ENCODE data around the gene ANKRD65.
"Not testable (repeated sequence)": the region's sequence is repeated elsewhere in the genome, so short reads cannot be mapped to it uniquely, and the experiment has no call there.

The ANKRD65 gene

GRCh38 chr1:1430114-1430982, 9.3 kb upstream of the ANKRD65 start:
- DNase-seq (ENCODE audit: low read depth), result no peak
- no peak for TF ChIP-seq CTCF (IDR thresholded peaks at IDR 0.05; ENCODE audit: insufficient read depth, low read depth, low read length, missing control alignments)
- no peak overlapping the region for H3K4me3 ChIP-seq (ENCODE audit: low read depth, low read length)

DNA sequence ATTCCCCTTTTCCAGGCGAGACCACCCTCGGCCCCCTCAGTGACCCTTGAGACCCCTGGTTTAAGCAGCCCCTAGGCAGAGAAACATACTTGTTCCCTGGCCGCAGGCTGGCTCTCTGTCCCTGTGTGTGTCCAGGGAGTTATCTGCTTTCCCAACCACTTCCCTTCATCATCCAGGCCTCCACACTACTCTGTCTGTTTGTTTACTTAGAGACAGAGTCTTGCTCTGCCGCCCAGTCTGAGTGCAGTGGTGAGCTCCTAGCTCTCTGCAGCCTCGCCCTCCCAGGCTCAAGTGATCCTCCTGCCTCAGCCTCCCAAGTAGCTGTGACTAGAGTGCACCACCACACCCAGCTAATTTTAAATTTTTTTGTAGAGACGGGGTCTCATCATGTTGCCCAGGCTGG, 8.6 kb upstream of the ANKRD65 start:
- TF ChIP-seq CTCF (IDR thresholded peaks at IDR 0.05; ENCODE audit: insufficient read depth, low read depth, low read length, missing control alignments), result no peak
- DNase-seq (ENCODE audit: low read depth), result no peak
- H3K4me3 ChIP-seq (ENCODE audit: low read depth, low read length), result no peak overlapping the region

DNA sequence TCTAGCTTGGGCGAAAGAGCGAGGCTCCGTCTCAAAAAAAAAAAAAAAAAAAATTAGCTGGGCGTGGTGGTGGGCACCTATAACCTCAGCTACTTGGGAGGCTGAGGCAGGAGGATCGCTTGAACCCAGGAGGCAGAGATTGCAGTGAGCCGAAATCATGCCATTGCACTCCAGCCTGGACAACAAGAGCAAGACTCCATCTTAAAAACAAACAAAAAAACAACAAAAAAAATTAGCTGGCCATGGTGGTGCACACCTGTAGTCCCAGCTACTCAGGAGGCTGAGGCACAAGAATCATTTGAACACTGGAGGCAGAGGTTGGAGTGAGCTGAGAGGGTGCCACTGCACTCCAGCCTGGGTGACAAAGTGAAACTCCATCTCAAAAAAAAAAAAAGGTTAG, 7.9 kb upstream of the ANKRD65 start:
- not testable (repeated sequence) for H3K4me3 ChIP-seq (ENCODE audit: low read depth, low read length); DNase-seq (ENCODE audit: low read depth)

- no peak for TF ChIP-seq CTCF (IDR thresholded peaks at IDR 0.05; ENCODE audit: insufficient read depth, low read depth, low read length, missing control alignments)
- no peak for DNase-seq (ENCODE audit: low read depth)
- H3K4me3 ChIP-seq (ENCODE audit: low read depth, low read length), result no peak overlapping the region
These were observed 7.1 kb upstream of the ANKRD65 start for GRCh38 chr1:1428174-1428573.

DNA sequence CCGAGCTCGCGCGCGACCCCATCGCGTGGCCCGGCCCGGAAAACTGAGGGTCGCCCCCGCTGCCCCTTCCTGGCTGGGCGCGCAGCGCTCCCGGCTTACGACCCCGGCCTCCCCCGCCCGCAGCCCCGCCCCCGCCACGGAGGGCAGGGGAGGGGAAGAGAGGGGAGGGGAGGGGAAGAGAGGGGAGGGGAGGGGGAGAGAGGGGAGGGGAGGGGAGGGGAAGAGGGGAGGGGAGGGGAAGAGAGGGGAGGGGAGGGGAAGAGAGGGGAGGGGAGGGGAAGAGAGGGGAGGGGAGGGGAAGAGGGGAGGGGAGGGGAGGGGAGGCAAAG, 6.7 kb upstream of the ANKRD65 start:
- H3K4me3 ChIP-seq (ENCODE audit: low read depth, low read length), result no peak overlapping the region
- no peak for TF ChIP-seq CTCF (IDR thresholded peaks at IDR 0.05; ENCODE audit: insufficient read depth, low read depth, low read length, missing control alignments)
- DNase-seq (ENCODE audit: low read depth), result no peak

DNA sequence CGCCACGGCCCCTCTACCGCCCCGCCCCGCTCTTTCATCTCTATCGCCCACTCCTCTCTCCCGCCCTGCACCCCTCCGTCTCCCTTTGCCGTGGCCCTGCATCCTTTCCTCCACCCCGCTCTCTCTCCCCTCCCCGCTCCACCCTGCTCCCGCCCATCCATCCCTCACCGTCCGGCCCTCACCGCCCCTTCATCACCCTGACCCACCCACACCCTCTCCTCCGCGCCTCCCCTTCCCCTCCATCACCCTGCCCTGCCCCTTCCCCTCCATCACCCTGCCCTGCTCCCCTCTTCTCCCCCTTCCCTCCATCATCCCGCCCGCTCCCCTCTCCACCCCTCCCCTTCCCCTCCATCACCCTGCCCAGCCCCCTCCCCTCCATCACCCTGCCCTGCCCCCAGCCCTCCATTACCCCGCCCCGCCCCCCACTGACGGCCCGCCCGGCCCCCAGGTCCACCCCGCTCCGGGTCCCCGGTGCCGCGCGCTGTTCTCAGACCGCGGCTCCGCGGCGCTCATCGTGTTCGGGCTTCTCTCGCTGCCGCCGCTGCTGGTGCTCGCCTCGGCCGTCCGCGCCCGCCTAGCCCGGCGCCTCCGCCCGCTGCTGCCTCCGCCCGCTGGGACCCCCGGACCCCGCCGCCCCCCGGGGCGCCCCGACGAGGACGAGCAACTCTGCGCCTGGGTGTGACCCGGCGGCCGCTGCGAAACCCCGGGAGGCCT, 6.2 kb upstream of the ANKRD65 start:
- H3K4me3 ChIP-seq (ENCODE audit: low read depth, low read length), result no peak overlapping the region
- no peak for TF ChIP-seq CTCF (IDR thresholded peaks at IDR 0.05; ENCODE audit: insufficient read depth, low read depth, low read length, missing control alignments)
- DNase-seq (ENCODE audit: low read depth), result no peak

DNA sequence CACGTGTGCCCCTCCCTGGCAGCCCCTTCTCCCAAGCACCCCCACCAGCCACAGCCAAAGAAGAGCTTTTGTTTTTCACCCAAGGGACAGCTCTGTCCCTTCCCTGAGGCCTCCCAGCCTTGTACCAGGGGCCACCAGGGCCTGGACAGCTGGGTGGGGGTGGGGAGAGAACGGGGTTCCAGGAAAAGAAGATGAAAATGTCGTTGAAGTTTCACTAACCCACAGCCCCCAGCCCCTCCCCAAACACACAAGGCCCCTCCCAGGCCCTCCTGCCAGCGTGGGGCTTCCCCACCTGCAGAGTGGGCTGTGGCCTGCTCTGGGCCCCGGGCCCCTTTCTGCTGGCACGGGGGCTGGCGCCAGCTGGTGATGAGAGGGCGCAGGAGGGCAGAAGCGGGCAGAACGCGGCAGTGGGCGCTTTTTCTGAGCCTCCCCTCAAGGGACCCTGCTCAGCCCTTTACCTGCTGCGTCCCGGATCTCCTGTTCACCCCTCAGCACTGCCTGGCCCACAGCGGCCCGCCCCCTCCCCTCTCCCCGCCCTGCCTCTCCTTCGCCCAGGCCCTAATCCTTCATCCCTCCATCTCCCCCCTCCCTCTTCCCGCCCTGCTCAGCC, 5.5 kb upstream of the ANKRD65 start:
- no peak for DNase-seq (ENCODE audit: low read depth)
- no peak for TF ChIP-seq CTCF (IDR thresholded peaks at IDR 0.05; ENCODE audit: insufficient read depth, low read depth, low read length, missing control alignments)
- H3K4me3 ChIP-seq (ENCODE audit: low read depth, low read length), result no peak overlapping the region

Data from GM12865 (cell line).